Neural progenitor cell (in vitro differentiated cells): ENCODE results near the gene MRM2.

Source experiments
- EZH2 ChIP-seq: fragments of 200-600 bp; sonication (generic); IDR thresholded peaks from 2 replicates; pipeline ENCODE4 v1.6.1; 2017; ENCODE audit warnings: antibody characterized with exemption, mild to moderate bottlenecking, moderate library complexity
- TF ChIP-seq, protein P1 (sequence below): fragments of 200-600 bp; sonication (generic); IDR thresholded peaks from 2 replicates; pipeline ENCODE4 v1.5.1; 2017; ENCODE audit warnings: antibody characterized with exemption, mild to moderate bottlenecking

- TF ChIP-seq, protein P1, sequence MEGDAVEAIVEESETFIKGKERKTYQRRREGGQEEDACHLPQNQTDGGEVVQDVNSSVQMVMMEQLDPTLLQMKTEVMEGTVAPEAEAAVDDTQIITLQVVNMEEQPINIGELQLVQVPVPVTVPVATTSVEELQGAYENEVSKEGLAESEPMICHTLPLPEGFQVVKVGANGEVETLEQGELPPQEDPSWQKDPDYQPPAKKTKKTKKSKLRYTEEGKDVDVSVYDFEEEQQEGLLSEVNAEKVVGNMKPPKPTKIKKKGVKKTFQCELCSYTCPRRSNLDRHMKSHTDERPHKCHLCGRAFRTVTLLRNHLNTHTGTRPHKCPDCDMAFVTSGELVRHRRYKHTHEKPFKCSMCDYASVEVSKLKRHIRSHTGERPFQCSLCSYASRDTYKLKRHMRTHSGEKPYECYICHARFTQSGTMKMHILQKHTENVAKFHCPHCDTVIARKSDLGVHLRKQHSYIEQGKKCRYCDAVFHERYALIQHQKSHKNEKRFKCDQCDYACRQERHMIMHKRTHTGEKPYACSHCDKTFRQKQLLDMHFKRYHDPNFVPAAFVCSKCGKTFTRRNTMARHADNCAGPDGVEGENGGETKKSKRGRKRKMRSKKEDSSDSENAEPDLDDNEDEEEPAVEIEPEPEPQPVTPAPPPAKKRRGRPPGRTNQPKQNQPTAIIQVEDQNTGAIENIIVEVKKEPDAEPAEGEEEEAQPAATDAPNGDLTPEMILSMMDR, result no peak
- no peak for TF ChIP-seq EZH2
Observed at GRCh38 chr7:2283074-2283473, 41.1 kb upstream of the MRM2 start.
